OCI-LY7 (cell line): ENCODE measurements around the gene PPM1H. TPM values are rescaled to one million over a fixed set of nuclear protein-coding genes. Genes with fewer than 3 reads are reported as not detected.

ENCODE experiments used
- BruUV-seq: library from RNA; stranded (reverse); fragments of 400-500 nt; replicated peaks from 2 replicates; lab custom pipeline; 2021; lab: Mats Ljungman, UMichigan
- CTCF ChIA-PET: fragments of 300-600 bp; sonication (Branson Sonifier 250); formaldehyde crosslinking; loops from one replicate; lab custom pipeline; 2022; ENCODE audit warnings: antibody characterized with exemption; ENCODE audit not compliant: unreplicated experiment; lab: Charles Lee
- POLR2A ChIA-PET: fragments of 300-600 bp; sonication (Branson Sonifier 250); formaldehyde crosslinking; loops from one replicate; lab custom pipeline; 2022; ENCODE audit warnings: antibody characterized with exemption; lab: Charles Lee
- DNase-seq: peaks from one replicate; pipeline ENCODE4 v3.0.0-alpha.2; 2015; ENCODE audit warnings: low spot score
- H2AFZ ChIP-seq: fragments of 200-600 bp; sonication (generic), shearing (Covaris generic); 2 replicates; pipeline ENCODE4 v1.6.1; 2014; ENCODE audit warnings: mild to moderate bottlenecking, antibody characterized with exemption, low read length, moderate library complexity
- H3K27ac ChIP-seq: fragments of 200-600 bp; sonication (generic); 2 replicates; pipeline ENCODE4 v1.5.1; 2014; ENCODE audit warnings: mixed run types, low read depth, mild to moderate bottlenecking, moderate library complexity, low read length, inconsistent platforms; ENCODE audit not compliant: poor library complexity, severe bottlenecking
- H3K36me3 ChIP-seq: fragments of 200-600 bp; sonication (generic); 2 replicates; pipeline ENCODE4 v1.6.1; 2014; ENCODE audit warnings: mild to moderate bottlenecking, antibody characterized with exemption, low read length, moderate library complexity, mixed read lengths; ENCODE audit not compliant: insufficient read depth
- H3K4me1 ChIP-seq: fragments of 200-600 bp; sonication (generic); 2 replicates; pipeline ENCODE4 v1.5.1; 2014; ENCODE audit warnings: mild to moderate bottlenecking, low read length; ENCODE audit not compliant: insufficient read depth, poor library complexity, severe bottlenecking
- H3K4me2 ChIP-seq: fragments of 200-600 bp; sonication (generic); 2 replicates; pipeline ENCODE4 v1.6.1; 2014; ENCODE audit warnings: mild to moderate bottlenecking, low read length
- H3K4me3 ChIP-seq: fragments of 200-600 bp; sonication (generic); 2 replicates; pipeline ENCODE4 v1.5.1; 2014; ENCODE audit warnings: mild to moderate bottlenecking, low read depth, low read length; ENCODE audit not compliant: poor library complexity, severe bottlenecking
- H3K79me2 ChIP-seq: fragments of 200-600 bp; sonication (generic); 2 replicates; pipeline ENCODE4 v1.6.1; 2016; ENCODE audit warnings: low read depth, mild to moderate bottlenecking, low read length, moderate library complexity, mixed read lengths; ENCODE audit not compliant: insufficient read depth
- H3K9me2 ChIP-seq: fragments of 200-600 bp; sonication (generic); 2 replicates; pipeline ENCODE4 v1.6.1; 2016; ENCODE audit warnings: mild to moderate bottlenecking, low read length, mixed read lengths; ENCODE audit not compliant: insufficient read depth
- H3K9me3 ChIP-seq: fragments of 200-600 bp; sonication (generic); 2 replicates; pipeline ENCODE4 v1.6.1; 2014; ENCODE audit warnings: mild to moderate bottlenecking, mixed run types, low read length, mixed read lengths
- H4K20me1 ChIP-seq: fragments of 200-600 bp; sonication (generic); 2 replicates; pipeline ENCODE4 v1.6.1; 2014; ENCODE audit warnings: mild to moderate bottlenecking, antibody characterized with exemption, low read length, moderate library complexity, mixed read lengths; ENCODE audit not compliant: insufficient read depth
- EZH2phosphoT487 ChIP-seq: fragments of 200-600 bp; sonication (generic); IDR thresholded peaks from 2 replicates; pipeline ENCODE4 v1.6.1; 2018; ENCODE audit warnings: low read depth, borderline replicate concordance, mild to moderate bottlenecking, mixed run types, antibody characterized with exemption, low read length, moderate library complexity, mixed read lengths
- intact Hi-C: fragments of 100-400 bp; cut with micrococcal nuclease; formaldehyde crosslinking; loops from one replicate; pipeline ENCODE4 v1.10.0; 2022; ENCODE audit not compliant: unreplicated experiment
- total RNA-seq, 2 experiments: library from RNA; depleted of rRNA in 1 of 2; stranded (reverse); fragments of >200 nt in 1 of 2; shearing (Covaris generic) in 1 of 2; gene quantifications; 2 replicates each; pipeline ENCODE4 v1.2.3, GENCODE V29; 2014 to 2022
- TF ChIP-seq, protein P1 (sequence below): fragments of 200-600 bp; sonication (generic); conservative IDR thresholded peaks from 2 replicates; pipeline ENCODE4 v1.5.1; 2014; ENCODE audit warnings: mild to moderate bottlenecking, antibody characterized with exemption, low read length, moderate library complexity, mixed read lengths

PPM1H gene
- total RNA-seq, 2 experiments from 2014 or later: 2.0 to 3.4 TPM

DNA sequence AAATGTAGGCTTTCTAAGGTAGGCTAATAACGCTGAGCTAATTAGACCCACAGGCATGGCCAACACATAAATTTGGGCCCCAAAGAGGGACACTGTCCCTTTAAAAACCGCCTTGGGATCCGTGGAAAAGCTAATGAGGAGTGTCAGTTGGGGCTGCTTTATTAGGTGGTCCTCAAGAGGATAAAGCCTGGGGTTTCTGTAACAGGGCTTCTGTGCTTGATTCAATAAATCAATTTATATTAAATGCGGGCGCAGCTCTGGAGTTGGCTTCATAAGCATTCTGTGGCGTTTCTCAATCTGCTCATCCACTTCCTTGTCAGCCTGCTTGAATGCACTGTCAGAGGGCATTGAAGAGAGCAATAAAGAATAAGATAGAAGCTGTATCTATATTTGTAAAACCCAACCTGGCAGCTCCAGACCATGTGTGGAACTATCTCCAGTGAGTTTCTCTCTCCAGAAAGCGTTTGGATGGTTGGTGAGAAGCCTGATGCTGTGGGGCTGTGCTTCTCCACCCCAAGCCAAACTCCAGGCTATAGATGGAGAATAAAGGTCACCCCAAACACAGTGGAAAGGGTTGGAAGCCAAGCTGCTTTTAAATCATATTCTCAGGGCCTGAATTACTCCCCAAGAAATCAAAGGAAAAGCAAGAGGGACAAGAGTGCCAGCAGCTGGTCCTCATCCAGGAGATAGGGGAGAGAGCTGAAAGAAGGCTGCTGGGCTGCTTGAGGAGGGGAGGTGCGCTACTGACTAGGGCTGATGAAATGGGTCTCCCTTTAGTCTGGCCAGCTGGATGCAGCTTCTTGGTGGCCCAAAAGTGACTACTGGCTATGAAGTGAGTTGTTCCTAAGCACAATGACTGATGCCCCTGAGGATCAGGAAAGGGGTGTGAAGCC, 222.0 kb downstream of the PPM1H start:
- Histone ChIP-seq H3K9me3 (no peaks in the 10 kb centered on the region), H3K27ac (no peak overlapping the region), H3K79me2 (no peaks in the 10 kb centered on the region), H3K9me2 (no peaks in the 10 kb centered on the region), H3K4me2 (no peak overlapping the region), H3K36me3 (no peaks in the 10 kb centered on the region), H3K4me1 (no peaks in the 10 kb centered on the region), H3K4me3 (no peak overlapping the region), H4K20me1 (no peaks in the 10 kb centered on the region), H2AFZ (no peak overlapping the region)
- BruUV-seq: no TSS peak
- ChIA-PET CTCF (no interaction called here), POLR2A (interaction anchor here (0.5 to 0.7 kb wide), 3 partner anchors 18 to 408 kb away, joined by 3 to 5 read pairs (median 3); no protein-coding TSS in a partner anchor)
- intact Hi-C loops: no loop called here
- no peak for DNase-seq
- no peak for TF ChIP-seq EZH2phosphoT487

- Histone ChIP-seq H3K9me2 (no peaks in the 10 kb centered on the region), H3K9me3 (no peaks in the 10 kb centered on the region), H3K36me3 (no peaks in the 10 kb centered on the region), H2AFZ (no peak overlapping the region), H3K79me2 (no peaks in the 10 kb centered on the region), H3K4me1 (no peaks in the 10 kb centered on the region), H3K4me3 (no peak overlapping the region), H4K20me1 (no peaks in the 10 kb centered on the region), H3K4me2 (no peak overlapping the region), H3K27ac (no peak overlapping the region)
- no peak for DNase-seq
- BruUV-seq: no TSS peak
- CTCF ChIA-PET: no interaction called here
- POLR2A ChIA-PET: no interaction called here
- no peak for TF ChIP-seq EZH2phosphoT487
- TF ChIP-seq, protein P1, sequence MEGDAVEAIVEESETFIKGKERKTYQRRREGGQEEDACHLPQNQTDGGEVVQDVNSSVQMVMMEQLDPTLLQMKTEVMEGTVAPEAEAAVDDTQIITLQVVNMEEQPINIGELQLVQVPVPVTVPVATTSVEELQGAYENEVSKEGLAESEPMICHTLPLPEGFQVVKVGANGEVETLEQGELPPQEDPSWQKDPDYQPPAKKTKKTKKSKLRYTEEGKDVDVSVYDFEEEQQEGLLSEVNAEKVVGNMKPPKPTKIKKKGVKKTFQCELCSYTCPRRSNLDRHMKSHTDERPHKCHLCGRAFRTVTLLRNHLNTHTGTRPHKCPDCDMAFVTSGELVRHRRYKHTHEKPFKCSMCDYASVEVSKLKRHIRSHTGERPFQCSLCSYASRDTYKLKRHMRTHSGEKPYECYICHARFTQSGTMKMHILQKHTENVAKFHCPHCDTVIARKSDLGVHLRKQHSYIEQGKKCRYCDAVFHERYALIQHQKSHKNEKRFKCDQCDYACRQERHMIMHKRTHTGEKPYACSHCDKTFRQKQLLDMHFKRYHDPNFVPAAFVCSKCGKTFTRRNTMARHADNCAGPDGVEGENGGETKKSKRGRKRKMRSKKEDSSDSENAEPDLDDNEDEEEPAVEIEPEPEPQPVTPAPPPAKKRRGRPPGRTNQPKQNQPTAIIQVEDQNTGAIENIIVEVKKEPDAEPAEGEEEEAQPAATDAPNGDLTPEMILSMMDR: no peak
- intact Hi-C loops: no loop called here
These were observed 223.2 kb downstream of the PPM1H start for GRCh38 chr12:62711631-62712241.

DNA sequence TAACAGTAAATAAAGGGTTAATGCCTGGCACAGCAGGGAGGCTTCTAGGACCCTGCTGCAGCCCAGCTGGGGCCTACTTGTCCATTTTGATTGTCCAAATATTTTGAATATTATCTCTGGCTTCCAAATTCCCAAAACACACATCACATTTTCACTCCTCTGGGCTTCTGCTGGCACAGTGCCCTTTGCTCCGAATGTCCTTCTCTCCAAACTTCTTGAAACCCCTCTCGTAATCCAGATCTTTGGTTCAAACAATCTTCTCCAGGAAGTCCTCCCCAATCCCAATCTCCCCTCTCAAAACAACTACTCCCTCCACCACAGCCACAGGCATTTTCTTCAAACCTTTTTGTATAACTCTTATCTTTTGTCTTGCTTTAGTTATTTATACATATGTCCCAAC, 225.6 kb downstream of the PPM1H start:
- Histone ChIP-seq H3K9me3 (no peaks in the 10 kb centered on the region), H3K9me2 (no peaks in the 10 kb centered on the region), H4K20me1 (no peaks in the 10 kb centered on the region), H3K4me1 (no peaks in the 10 kb centered on the region), H2AFZ (no peak overlapping the region), H3K36me3 (no peaks in the 10 kb centered on the region), H3K27ac (no peak overlapping the region), H3K4me2 (no peak overlapping the region), H3K4me3 (no peak overlapping the region), H3K79me2 (no peaks in the 10 kb centered on the region)
- no TSS peak for BruUV-seq
- no peak for DNase-seq
- no peak for TF ChIP-seq EZH2phosphoT487
- TF ChIP-seq, protein P1: no peak
- ChIA-PET CTCF (no interaction called here), POLR2A (no interaction called here)
- intact Hi-C loops: no loop called here
